Tibial artery (tissue), 4 donors: Measurements from ENCODE around the gene FNTB.

Experiments used
- DNase-seq, 2 donors: peaks; one replicate each; pipeline ENCODE4 v3.0.0-alpha.2; 2019
- H3K27ac ChIP-seq, 2 donors: fragments of 200-600 bp; sonication (generic) in 1 of 2; 1 replicate in 1 of 2; 2 replicates in 1 of 2; pipeline ENCODE4 v1.5.1; 2018 to 2019; ENCODE audit warnings: mild to moderate bottlenecking in 1 of 2
- H3K27me3 ChIP-seq, 2 donors: fragments of 200-600 bp; sonication (generic) in 1 of 2; one replicate each; pipeline versions ENCODE4 v1.5.1 to v1.6.0; 2016 to 2019
- H3K36me3 ChIP-seq, 3 donors: fragments of 200-600 bp; sonication (generic) in 2 of 3; one replicate each; pipeline ENCODE4 v1.5.1; 2016 to 2019; ENCODE audit warnings: mild to moderate bottlenecking in 2 of 3
- H3K4me1 ChIP-seq, 4 donors: fragments of 200-600 bp; sonication (generic) in 2 of 4; 1 replicate in 3 of 4; 2 replicates in 1 of 4; pipeline ENCODE4 v1.5.1; 2016 to 2019
- H3K4me3 ChIP-seq, 2 donors: fragments of 200-600 bp; sonication (generic) in 1 of 2; 1 replicate in 1 of 2; 2 replicates in 1 of 2; pipeline ENCODE4 v1.5.1; 2018 to 2019; ENCODE audit warnings: mild to moderate bottlenecking in 2 of 2
- H3K9me3 ChIP-seq, 3 donors: fragments of 200-600 bp; sonication (generic) in 1 of 3; one replicate each; pipeline ENCODE4 v1.5.1; 2016 to 2019
- CTCF ChIP-seq, 2 experiments: fragments of 200-600 bp in 1 of 2; fragments of 450-650 bp in 1 of 2; IDR thresholded peaks; one replicate each; pipeline ENCODE4 v1.5.1; 2017 to 2019; ENCODE audit warnings: antibody characterized with exemption in 2 of 2, mild to moderate bottlenecking in 1 of 2, moderate library complexity in 1 of 2
- intact Hi-C: fragments of 100-400 bp; cut with DNase I; formaldehyde crosslinking; loops from one replicate; pipeline ENCODE4 v1.15.0; 2023; ENCODE audit warnings: low total_unique reads

The FNTB gene

GRCh38 chr14:65069874-65070413, 83.2 kb downstream of the FNTB start:
- Histone ChIP-seq H3K4me3 (no peak overlapping the region), H3K27ac (no peak overlapping the region), H3K36me3 (peaks cover 6 to 37% (median 36%) of the 10 kb centered on the region in 3 donors), H3K9me3 (no peaks in the 10 kb centered on the region), H3K4me1 (peaks cover 0 to 37% (median 23%) of the 10 kb centered on the region in 4 donors), H3K27me3 (no peaks in the 10 kb centered on the region)
- intact Hi-C loops, result no loop called here
- DNase-seq, result no peak
- TF ChIP-seq CTCF (IDR thresholded peaks at IDR 0.05), result no peak

GRCh38 chr14:65070471-65070976, 83.8 kb downstream of the FNTB start:
- Histone ChIP-seq H3K27ac (no peak overlapping the region), H3K4me3 (no peak overlapping the region), H3K4me1 (peaks cover 0 to 38% (median 23%) of the 10 kb centered on the region in 4 donors), H3K36me3 (peaks cover 6 to 36% (median 30%) of the 10 kb centered on the region in 3 donors), H3K27me3 (no peaks in the 10 kb centered on the region), H3K9me3 (no peaks in the 10 kb centered on the region)
- TF ChIP-seq CTCF (IDR thresholded peaks at IDR 0.05), result no peak
- intact Hi-C loops, result no loop called here
- no peak for DNase-seq

- intact Hi-C loops, result no loop called here
- Histone ChIP-seq H3K27ac (no peak overlapping the region), H3K36me3 (peaks cover 6 to 36% (median 28%) of the 10 kb centered on the region in 3 donors), H3K9me3 (no peaks in the 10 kb centered on the region), H3K4me1 (peaks cover 0 to 38% (median 23%) of the 10 kb centered on the region in 4 donors), H3K4me3 (no peak overlapping the region), H3K27me3 (no peaks in the 10 kb centered on the region)
- no peak for DNase-seq
- no peak for TF ChIP-seq CTCF (IDR thresholded peaks at IDR 0.05)
Measured at GRCh38 chr14:65071544-65071943, 84.8 kb downstream of the FNTB start.

- no peaks in the 10 kb centered on the region for H3K27me3 ChIP-seq
- intact Hi-C loops, result no loop called here
- H3K27ac ChIP-seq, result no peak overlapping the region
- TF ChIP-seq CTCF (IDR thresholded peaks at IDR 0.05), result no peak
- H3K36me3 ChIP-seq, result peaks cover 12 to 43% (median 34%) of the 10 kb centered on the region in 3 donors
- H3K4me3 ChIP-seq, result no peak overlapping the region
- peaks cover 0 to 38% (median 23%) of the 10 kb centered on the region in 4 donors for H3K4me1 ChIP-seq
- no peaks in the 10 kb centered on the region for H3K9me3 ChIP-seq
- no peak for DNase-seq
Measured at GRCh38 chr14:65072256-65072655, 85.6 kb downstream of the FNTB start.

- H3K4me1 ChIP-seq, result peaks cover 0 to 38% (median 23%) of the 10 kb centered on the region in 4 donors
- TF ChIP-seq CTCF (IDR thresholded peaks at IDR 0.05), result no peak
Measured at GRCh38 chr14:65072937-65073336, 86.2 kb downstream of the FNTB start.

More at GRCh38 chr14:65072937-65073336, 86.2 kb downstream of the FNTB start:
- H3K9me3 ChIP-seq, result no peaks in the 10 kb centered on the region
- no peaks in the 10 kb centered on the region for H3K27me3 ChIP-seq
- no peak overlapping the region for H3K4me3 ChIP-seq
- H3K36me3 ChIP-seq, result peaks cover 19 to 50% (median 41%) of the 10 kb centered on the region in 3 donors
- no peak overlapping the region for H3K27ac ChIP-seq
- DNase-seq, result no peak
- intact Hi-C loops, result no loop called here
